ENCODE measurements around the gene RETREG3.

RETREG3 gene

GRCh38 chr17:42598905-42599304 is 10.3 kb downstream of the RETREG3 start:
- TF ChIP-seq CTCF (IDR thresholded peaks at IDR 0.05), result no peak

- no peak for TF ChIP-seq CTCF (IDR thresholded peaks at IDR 0.05)
These were observed 12.8 kb downstream of the RETREG3 start for GRCh38 chr17:42596386-42596785.

GRCh38 chr17:42591411-42591810 is 17.8 kb downstream of the RETREG3 start:
- TF ChIP-seq CTCF (IDR thresholded peaks at IDR 0.05), result no peak

GRCh38 chr17:42590886-42591285 is 18.3 kb downstream of the RETREG3 start:
- no peak for TF ChIP-seq CTCF (IDR thresholded peaks at IDR 0.05)

GRCh38 chr17:42586514-42587230 is 22.5 kb downstream of the RETREG3 start:
- TF ChIP-seq CTCF (IDR thresholded peaks at IDR 0.05), result no peak

- no peak for TF ChIP-seq CTCF (IDR thresholded peaks at IDR 0.05)
These were observed 23.8 kb downstream of the RETREG3 start for GRCh38 chr17:42585353-42585752.

- no peak for TF ChIP-seq CTCF (IDR thresholded peaks at IDR 0.05)
These were observed 24.3 kb downstream of the RETREG3 start for GRCh38 chr17:42584880-42585279.
